H9 (cell line): ENCODE results near the gene MYF6. TPM values are rescaled to one million over a fixed set of nuclear protein-coding genes. Genes with fewer than 3 reads are reported as not detected.

ENCODE experiments used
- DNase-seq: peaks from one replicate; pipeline ENCODE4 v3.0.0-alpha.2; 2017
- H2AFZ ChIP-seq: one replicate; pipeline ENCODE4 v1.6.1; 2013; ENCODE audit warnings: mild to moderate bottlenecking, low read length, control low read depth, moderate library complexity
- H2AK5ac ChIP-seq: 2 replicates; pipeline ENCODE4 v1.6.1; 2013; ENCODE audit warnings: low read length, control low read depth, mixed read lengths; ENCODE audit not compliant: insufficient read length
- H2BK120ac ChIP-seq: one replicate; pipeline ENCODE4 v1.6.1; 2013; ENCODE audit warnings: low read depth, mild to moderate bottlenecking, low read length, control low read depth, inconsistent platforms; ENCODE audit not compliant: poor library complexity, severe bottlenecking
- H2BK12ac ChIP-seq: 2 replicates; pipeline ENCODE4 v1.6.1; 2013; ENCODE audit warnings: low read length, control low read depth, mixed read lengths, low read depth; ENCODE audit not compliant: insufficient read length
- H2BK15ac ChIP-seq: 2 replicates; pipeline ENCODE4 v1.6.1; 2013; ENCODE audit warnings: low read depth, low read length, control low read depth
- H2BK20ac ChIP-seq: one replicate; pipeline ENCODE4 v1.6.1; 2013; ENCODE audit warnings: low read depth, mild to moderate bottlenecking, low read length, control low read depth, inconsistent platforms; ENCODE audit not compliant: poor library complexity, severe bottlenecking
- H2BK5ac ChIP-seq: 2 replicates; pipeline ENCODE4 v1.6.1; 2013; ENCODE audit warnings: low read length, control low read depth, mixed read lengths; ENCODE audit not compliant: insufficient read length
- H3K14ac ChIP-seq: 2 replicates; pipeline ENCODE4 v1.6.1; 2013; ENCODE audit warnings: low read length, control low read depth; ENCODE audit not compliant: insufficient read depth
- H3K18ac ChIP-seq: 2 replicates; pipeline ENCODE4 v1.6.1; 2013; ENCODE audit warnings: low read depth, mild to moderate bottlenecking, mixed read lengths, low read length, control low read depth; ENCODE audit not compliant: insufficient read length
- H3K23ac ChIP-seq: 2 replicates; pipeline ENCODE4 v1.6.1; 2013; ENCODE audit warnings: low read length, control low read depth, mixed read lengths, low read depth; ENCODE audit not compliant: insufficient read length
- H3K23me2 ChIP-seq: 2 replicates; pipeline ENCODE4 v1.6.1; 2013; ENCODE audit warnings: low read depth, mild to moderate bottlenecking, mixed read lengths, low read length, control low read depth; ENCODE audit not compliant: insufficient read length, poor library complexity, severe bottlenecking
- H3K27ac ChIP-seq: 2 replicates; pipeline ENCODE4 v1.5.1; 2013; ENCODE audit warnings: low read length, control low read depth, mixed read lengths, low read depth; ENCODE audit not compliant: insufficient read length
- H3K27me3 ChIP-seq: 2 replicates; pipeline ENCODE4 v1.6.1; 2013; ENCODE audit warnings: low read length, control low read depth, inconsistent platforms; ENCODE audit not compliant: insufficient read depth
- H3K4ac ChIP-seq: 2 replicates; pipeline ENCODE4 v1.6.1; 2013; ENCODE audit warnings: low read depth, mild to moderate bottlenecking, control low read depth, inconsistent platforms, low read length, moderate library complexity
- H3K4me1 ChIP-seq: 2 replicates; pipeline ENCODE4 v1.6.1; 2013; ENCODE audit warnings: low read length, control low read depth, inconsistent platforms; ENCODE audit not compliant: insufficient read depth
- H3K4me2 ChIP-seq: 2 replicates; pipeline ENCODE4 v1.6.1; 2013; ENCODE audit warnings: low read length, control low read depth, mixed read lengths; ENCODE audit not compliant: insufficient read length, insufficient read depth
- H3K56ac ChIP-seq: 2 replicates; pipeline ENCODE4 v1.6.1; 2013; ENCODE audit warnings: low read depth, mild to moderate bottlenecking, mixed read lengths, low read length, control low read depth; ENCODE audit not compliant: insufficient read length
- H3K79me1 ChIP-seq: 2 replicates; pipeline ENCODE4 v1.6.1; 2013; ENCODE audit warnings: low read depth, mild to moderate bottlenecking, moderate library complexity, low read length, control low read depth, inconsistent platforms; ENCODE audit not compliant: insufficient read depth, poor library complexity, severe bottlenecking
- H3K79me2 ChIP-seq: 2 replicates; pipeline ENCODE4 v1.6.1; 2013; ENCODE audit warnings: low read length, control low read depth, inconsistent platforms; ENCODE audit not compliant: insufficient read depth
- H3K9ac ChIP-seq: 2 replicates; pipeline ENCODE4 v1.6.1; 2013; ENCODE audit warnings: low read length, control low read depth, mixed read lengths; ENCODE audit not compliant: insufficient read length; ENCODE audit errors: extremely low read depth
- H3K9me3 ChIP-seq: one replicate; pipeline ENCODE4 v1.6.1; 2013; ENCODE audit warnings: low read depth, low read length, inconsistent platforms; ENCODE audit not compliant: control insufficient read depth
- H3T11ph ChIP-seq: one replicate; pipeline ENCODE4 v1.6.1; 2013; ENCODE audit warnings: mild to moderate bottlenecking, low read length, control low read depth, inconsistent platforms
- H4K20me1 ChIP-seq: one replicate; pipeline ENCODE4 v1.6.1; 2013; ENCODE audit not compliant: control insufficient read depth, insufficient read length, insufficient read depth
- H4K5ac ChIP-seq: 2 replicates; pipeline ENCODE4 v1.6.1; 2013; ENCODE audit warnings: low read depth, mild to moderate bottlenecking, mixed read lengths, low read length, control low read depth; ENCODE audit not compliant: insufficient read length
- H4K8ac ChIP-seq: replicated peaks from 2 replicates; pipeline ENCODE4 v1.6.1; 2013; ENCODE audit warnings: low read length, control low read depth, mixed read lengths, low read depth; ENCODE audit not compliant: insufficient read length
- H4K91ac ChIP-seq: 2 replicates; pipeline ENCODE4 v1.6.1; 2013; ENCODE audit warnings: low read depth, mild to moderate bottlenecking, moderate library complexity, mixed read lengths, low read length, control low read depth; ENCODE audit not compliant: insufficient read length
- H3K27ac Mint-ChIP-seq, 3 experiments: 2 replicates in 2 of 3; 3 replicates in 1 of 3; pipeline ENCODE4 v1.8.0; 2020 to 2021; ENCODE audit warnings: mixed read lengths in 3 of 3, mild to moderate bottlenecking in 1 of 3, moderate library complexity in 1 of 3
- H3K27me3 Mint-ChIP-seq: 2 replicates; pipeline ENCODE4 v1.8.0; 2021; ENCODE audit warnings: low read depth, mild to moderate bottlenecking, moderate library complexity, mixed read lengths
- H3K36me3 Mint-ChIP-seq, 3 experiments: 2 replicates in 2 of 3; 3 replicates in 1 of 3; pipeline ENCODE4 v1.8.0; 2020 to 2021; ENCODE audit warnings: low read depth in 3 of 3, mixed read lengths in 3 of 3; ENCODE audit not compliant: insufficient read depth in 1 of 3
- H3K4me1 Mint-ChIP-seq, 2 experiments: 2 replicates each; pipeline ENCODE4 v1.8.0; 2020; ENCODE audit warnings: mixed read lengths in 2 of 2
- H3K4me3 Mint-ChIP-seq, 2 experiments: 2 replicates in 1 of 2; 3 replicates in 1 of 2; pipeline ENCODE4 v1.8.0; 2020 to 2021; ENCODE audit warnings: mild to moderate bottlenecking in 2 of 2, mixed read lengths in 2 of 2, moderate library complexity in 1 of 2
- H3K9me3 Mint-ChIP-seq, 2 experiments: 2 replicates in 1 of 2; 3 replicates in 1 of 2; pipeline ENCODE4 v1.8.0; 2020; ENCODE audit warnings: mild to moderate bottlenecking in 2 of 2, mixed read lengths in 2 of 2, moderate library complexity in 1 of 2
- CTCF ChIP-seq: fragments of 200-600 bp; sonication (generic); conservative IDR thresholded peaks from 3 replicates; pipeline ENCODE4 v1.8.0; 2021; ENCODE audit warnings: antibody characterized with exemption, mild to moderate bottlenecking
- WGBS: extraction: QIAGEN DNeasy Blood & Tissue Kit; methylation state at CpG from one replicate; pipeline ENCODE4 v1.1.7; 2013; ENCODE audit warnings: missing lambda C conversion rate, low lambda C conversion rate, mixed read lengths; ENCODE audit not compliant: insufficient read length; ENCODE audit errors: extremely low coverage; 5-methylcytosine and 5-hydroxymethylcytosine counted together
- total RNA-seq: library from RNA; stranded (reverse); gene quantifications from 2 replicates; pipeline ENCODE4 v1.2.1, GENCODE V29; 2021

The MYF6 gene
- total RNA-seq, 1 experiment from 2014 or later: not detected

- no peak overlapping the region for H4K8ac ChIP-seq
- H3K9me3 Mint-ChIP-seq: no peaks in the 10 kb centered on the region; a peak in 1 of 5 replicates
- H3K4me1 Mint-ChIP-seq: peaks cover 77 to 79% of the 10 kb centered on the region in 2 experiments
Observed at GRCh38 chr12:80711866-80712265, 4.4 kb downstream of the MYF6 start.

More at GRCh38 chr12:80711866-80712265, 4.4 kb downstream of the MYF6 start:
- no peaks in the 10 kb centered on the region for H3K36me3 Mint-ChIP-seq
- H3K18ac ChIP-seq: no peak overlapping the region
- H3K79me2 ChIP-seq: no peaks in the 10 kb centered on the region
- no peak for TF ChIP-seq CTCF
- H3K4me1 ChIP-seq: peaks cover 15% of the 10 kb centered on the region
- no peaks in the 10 kb centered on the region for H3K79me1 ChIP-seq
- no CpG with 5 or more reads among the region's 1 CpG for WGBS
- no peak overlapping the region for H3K23ac ChIP-seq
- H3K4me3 Mint-ChIP-seq: no peak overlapping the region
- H3K4me2 ChIP-seq: no peak overlapping the region
- H2BK120ac ChIP-seq: no peak overlapping the region
- H2BK20ac ChIP-seq: no peak overlapping the region
- no peak overlapping the region for H2BK15ac ChIP-seq
- no peaks in the 10 kb centered on the region for H3K9me3 ChIP-seq
- H3K56ac ChIP-seq: no peak overlapping the region
- H3K27me3 ChIP-seq: peaks cover 58% of the 10 kb centered on the region
- H4K20me1 ChIP-seq: no peaks in the 10 kb centered on the region
- H2AK5ac ChIP-seq: no peak overlapping the region
- no peak overlapping the region for H4K5ac ChIP-seq
- H3K27ac Mint-ChIP-seq: no peak overlapping the region
- no peak overlapping the region for H3K27ac ChIP-seq
- no peak for DNase-seq
- H4K91ac ChIP-seq: no peak overlapping the region
- no peak overlapping the region for H2BK12ac ChIP-seq
- no peak overlapping the region for H3K4ac ChIP-seq
- no peak overlapping the region for H2AFZ ChIP-seq
- no peak overlapping the region for H3T11ph ChIP-seq
- H3K27me3 Mint-ChIP-seq: peaks cover 85% of the 10 kb centered on the region
- H3K14ac ChIP-seq: no peak overlapping the region
- H3K9ac ChIP-seq: no peak overlapping the region
- peaks cover 22% of the 10 kb centered on the region for H3K23me2 ChIP-seq
- no peak overlapping the region for H2BK5ac ChIP-seq
